ENCODE measurements around the gene XAB2.

Gene XAB2

GRCh38 chr19:7663706-7664105 is 34.4 kb upstream of the XAB2 start:
- no peak for DNase-seq (ENCODE audit: low read depth)
- TF ChIP-seq MYC (IDR thresholded peaks at IDR 0.05; ENCODE audit: low read depth, low read length) (no peak), CTCF (IDR thresholded peaks at IDR 0.05; ENCODE audit: low read depth, low read length) (no peak), MAX (IDR thresholded peaks at IDR 0.05; ENCODE audit: low read depth, low read length) (no peak), POLR2A (IDR thresholded peaks at IDR 0.05; ENCODE audit: extremely low read depth, insufficient read length) (no peak)
- H3K4me3 ChIP-seq (ENCODE audit: low read depth, low read length): no peak overlapping the region

GRCh38 chr19:7662657-7663056 is 33.3 kb upstream of the XAB2 start:
- TF ChIP-seq CTCF (IDR thresholded peaks at IDR 0.05; ENCODE audit: low read depth, low read length): no peak
- DNase-seq (ENCODE audit: low read depth): no peak
- H3K4me3 ChIP-seq (ENCODE audit: low read depth, low read length): no peak overlapping the region

- no peak for DNase-seq (ENCODE audit: low read depth)
- TF ChIP-seq POLR2A (IDR thresholded peaks at IDR 0.05; ENCODE audit: extremely low read depth, insufficient read length) (no peak), MYC (IDR thresholded peaks at IDR 0.05; ENCODE audit: low read depth, low read length) (no peak), CTCF (IDR thresholded peaks at IDR 0.05; ENCODE audit: low read depth, low read length) (no peak), MAX (IDR thresholded peaks at IDR 0.05; ENCODE audit: low read depth, low read length) (no peak)
- no peak overlapping the region for H3K4me3 ChIP-seq (ENCODE audit: low read depth, low read length)
Measured at GRCh38 chr19:7661744-7662538, 32.6 kb upstream of the XAB2 start.

- TF ChIP-seq POLR2A (IDR thresholded peaks at IDR 0.05; ENCODE audit: extremely low read depth, insufficient read length) (no peak), MYC (IDR thresholded peaks at IDR 0.05; ENCODE audit: low read depth, low read length) (no peak), CTCF (IDR thresholded peaks at IDR 0.05; ENCODE audit: low read depth, low read length) (no peak), MAX (IDR thresholded peaks at IDR 0.05; ENCODE audit: low read depth, low read length) (no peak)
- no peak for DNase-seq (ENCODE audit: low read depth)
- no peak overlapping the region for H3K4me3 ChIP-seq (ENCODE audit: low read depth, low read length)
Measured at GRCh38 chr19:7658219-7658686, 28.9 kb upstream of the XAB2 start.

GRCh38 chr19:7657131-7657751 is 27.9 kb upstream of the XAB2 start:
- peak; percentile 95 for DNase-seq (ENCODE audit: low read depth)
- TF ChIP-seq POLR2A (IDR thresholded peaks at IDR 0.05; ENCODE audit: extremely low read depth, insufficient read length) (no peak), MAX (IDR thresholded peaks at IDR 0.05; ENCODE audit: low read depth, low read length) (no peak; the same call in none of the 2 replicates), CTCF (IDR thresholded peaks at IDR 0.05; ENCODE audit: low read depth, low read length) (no peak), MYC (IDR thresholded peaks at IDR 0.05; ENCODE audit: low read depth, low read length) (peak; percentile 36; the same call in 1 of the 2 replicates)
- peak overlapping the region; percentile 23 for H3K4me3 ChIP-seq (ENCODE audit: low read depth, low read length)
